GM18951 (cell line): ENCODE data around the gene ITGAE.

Experiments used
- POLR2A ChIP-seq: IDR thresholded peaks from 4 replicates; pipeline ENCODE4 v1.6.1; 2011; ENCODE audit warnings: mild to moderate bottlenecking; ENCODE audit not compliant: insufficient read length, insufficient read depth; ENCODE audit errors: extremely low read depth
- in situ Hi-C: fragments of 300-500 bp; cut with MboI; formaldehyde crosslinking; loops from one replicate; pipeline ENCODE4 v1.12.0; 2022; ENCODE audit warnings: low sequenced_read_pairs, mixed read lengths, inconsistent platforms; ENCODE audit not compliant: unreplicated experiment

Gene ITGAE

DNA sequence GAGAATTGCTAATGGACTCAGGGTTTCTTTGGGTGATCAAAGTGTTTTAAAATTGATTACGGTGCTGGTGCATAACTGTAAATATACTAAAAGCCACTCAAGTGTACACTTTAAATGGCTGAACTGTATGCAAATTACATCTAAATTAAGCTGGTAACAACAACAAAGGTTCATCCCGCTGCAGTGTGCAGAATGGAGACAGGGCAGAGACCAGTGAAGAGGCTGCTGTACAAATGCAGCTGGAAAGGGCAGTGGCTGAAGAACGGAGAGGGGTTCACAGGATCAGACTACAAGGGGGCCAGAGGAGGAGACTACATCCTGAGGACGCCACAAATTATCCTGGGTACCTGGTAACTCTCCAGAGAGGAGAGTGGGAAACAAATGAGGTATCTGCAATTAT lies 9.0 kb upstream of the ITGAE start:
- in situ Hi-C loops = no loop called here

DNA sequence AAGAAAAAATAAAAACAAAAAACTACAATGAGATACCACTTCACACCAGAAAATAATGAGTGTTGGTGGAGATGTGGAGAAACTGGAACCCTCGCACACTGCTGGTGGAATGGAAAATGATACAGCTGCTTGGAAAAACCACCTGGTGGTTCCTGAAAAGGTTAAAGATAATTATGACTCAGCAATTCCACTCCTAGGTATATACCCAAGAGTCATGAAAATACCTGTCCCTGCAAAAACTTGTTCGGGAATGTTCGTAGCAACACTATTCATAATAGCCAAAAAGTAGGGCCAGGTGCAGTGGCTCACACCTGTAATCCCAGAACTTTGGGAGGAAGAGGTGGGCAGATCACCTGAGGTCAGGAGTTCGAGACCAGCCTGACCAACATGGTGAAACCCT lies 8.1 kb upstream of the ITGAE start:
- in situ Hi-C loops = no loop called here
- no peak for TF ChIP-seq POLR2A

More for the DNA sequence above, 9.0 kb upstream of the ITGAE start:
- TF ChIP-seq POLR2A = no peak

DNA sequence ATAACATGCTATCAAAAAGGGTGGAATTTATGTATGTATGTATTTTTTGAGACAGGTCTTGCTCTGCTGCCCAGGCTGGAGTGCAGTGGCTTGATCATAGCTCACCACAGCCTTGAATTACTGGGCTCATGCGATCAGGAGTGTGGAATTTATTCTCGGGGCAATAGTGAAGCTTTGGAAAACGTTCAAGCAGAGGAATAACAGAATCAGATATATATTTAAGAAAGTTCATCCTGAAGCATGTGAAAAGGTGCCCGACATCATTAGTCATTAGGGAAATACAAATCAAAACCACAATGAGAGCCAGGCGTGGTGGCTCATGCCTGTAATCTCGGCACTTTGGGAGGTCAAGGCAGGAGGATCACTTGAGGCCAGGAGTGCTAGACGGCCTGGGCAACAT lies 7.7 kb upstream of the ITGAE start:
- TF ChIP-seq POLR2A = no peak
- in situ Hi-C loops = no loop called here

DNA sequence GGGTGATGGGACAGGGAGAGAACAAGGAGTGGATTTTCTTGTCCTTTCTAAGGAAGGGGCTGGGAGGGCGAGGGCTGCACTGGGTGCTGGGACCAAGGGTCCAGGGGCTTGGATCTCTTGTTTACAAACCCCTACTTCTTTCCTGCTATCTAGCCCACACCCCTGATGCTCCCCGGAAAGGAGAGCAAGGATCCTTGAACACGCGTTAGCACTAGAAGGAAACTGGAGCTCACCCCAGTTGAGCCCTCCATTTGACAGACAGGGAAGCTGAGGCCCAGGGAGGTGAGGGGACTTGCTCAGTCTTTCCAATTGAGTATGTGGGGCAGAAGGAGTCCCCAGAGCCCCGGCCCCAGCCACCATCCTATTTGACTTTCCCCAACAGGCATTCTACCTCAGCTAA lies 4.6 kb upstream of the ITGAE start:
- in situ Hi-C loops = no loop called here

DNA sequence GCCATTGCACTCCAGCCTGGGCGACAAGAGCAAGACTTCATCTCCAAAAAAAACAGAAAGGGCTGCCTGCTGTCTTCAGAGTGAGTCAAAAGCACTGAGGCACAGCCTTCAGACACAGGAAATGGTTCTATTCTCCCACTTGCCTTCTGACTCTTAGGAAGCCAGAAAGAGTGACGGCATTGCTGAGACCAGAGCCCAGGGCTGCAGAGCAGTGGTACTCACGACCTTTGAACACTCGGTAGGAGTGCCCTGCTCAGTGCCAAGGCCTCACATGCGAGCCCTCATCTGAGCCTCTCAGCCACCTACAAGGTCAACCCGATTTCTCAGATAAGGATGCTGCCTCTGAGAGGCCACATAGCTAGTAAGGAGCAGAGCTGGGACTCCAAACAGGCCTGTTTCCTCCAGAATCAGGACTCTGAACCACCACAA lies 3.5 kb upstream of the ITGAE start:
- in situ Hi-C loops = no loop called here
- no peak for TF ChIP-seq POLR2A

More for the DNA sequence above, 4.6 kb upstream of the ITGAE start:
- no peak for TF ChIP-seq POLR2A

DNA sequence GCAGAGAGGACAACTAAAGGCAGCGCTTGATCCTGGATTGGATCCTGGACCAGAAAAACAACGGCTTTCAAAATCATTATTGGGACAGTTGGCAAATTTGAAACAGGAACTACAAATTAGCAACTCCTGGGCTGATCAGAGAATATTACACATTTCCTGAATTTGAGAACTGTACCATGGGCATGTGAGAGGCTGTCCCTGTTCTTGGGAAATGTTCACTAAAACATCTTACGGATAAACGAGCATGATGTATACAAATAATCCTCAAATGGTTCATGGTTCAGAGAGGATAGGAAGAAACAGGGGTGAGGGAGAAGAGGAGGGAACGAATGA lies 2.3 kb upstream of the ITGAE start:
- in situ Hi-C loops = no loop called here
- TF ChIP-seq POLR2A = no peak

DNA sequence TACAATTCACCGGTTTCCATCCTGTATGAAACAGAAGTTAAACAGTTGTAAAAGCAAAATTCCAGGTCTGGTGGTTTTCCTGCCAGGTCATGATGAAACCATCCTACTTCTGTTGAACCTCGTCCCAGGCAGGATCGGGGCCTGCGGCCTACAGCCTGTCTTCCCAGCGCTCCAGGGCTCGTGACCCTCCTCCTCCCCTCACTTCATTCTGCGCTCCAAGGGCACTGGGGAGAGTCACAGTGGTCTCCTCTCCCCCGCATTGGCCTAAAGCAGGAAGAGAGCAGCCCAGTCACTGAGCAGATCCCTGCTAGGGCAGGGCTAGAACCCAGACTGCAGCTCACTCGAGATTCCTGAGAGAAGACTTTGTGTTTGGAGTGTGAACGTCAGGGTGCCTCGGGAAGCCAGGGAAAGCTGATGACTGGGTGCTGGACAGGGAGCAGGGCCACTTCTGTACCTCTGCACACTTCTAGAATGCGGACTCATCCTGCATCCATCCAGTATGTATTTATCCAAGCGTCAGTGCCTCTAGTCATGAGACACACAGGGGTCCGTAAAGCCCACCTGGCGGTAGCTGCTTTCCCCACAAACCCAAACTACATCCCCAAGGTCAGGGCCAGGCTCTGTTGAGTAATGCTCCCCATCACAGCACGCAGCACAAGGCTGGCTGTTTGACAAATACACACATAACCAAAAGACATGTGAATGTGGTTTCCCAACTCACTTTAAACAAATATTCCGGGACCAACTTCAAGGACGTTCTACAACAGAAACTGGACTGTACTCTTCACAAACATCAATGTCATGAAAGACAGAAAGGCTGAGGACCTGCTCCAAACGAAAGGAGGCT lies 1.7 kb upstream of the ITGAE start:
- in situ Hi-C loops = no loop called here
- TF ChIP-seq POLR2A = no peak

DNA sequence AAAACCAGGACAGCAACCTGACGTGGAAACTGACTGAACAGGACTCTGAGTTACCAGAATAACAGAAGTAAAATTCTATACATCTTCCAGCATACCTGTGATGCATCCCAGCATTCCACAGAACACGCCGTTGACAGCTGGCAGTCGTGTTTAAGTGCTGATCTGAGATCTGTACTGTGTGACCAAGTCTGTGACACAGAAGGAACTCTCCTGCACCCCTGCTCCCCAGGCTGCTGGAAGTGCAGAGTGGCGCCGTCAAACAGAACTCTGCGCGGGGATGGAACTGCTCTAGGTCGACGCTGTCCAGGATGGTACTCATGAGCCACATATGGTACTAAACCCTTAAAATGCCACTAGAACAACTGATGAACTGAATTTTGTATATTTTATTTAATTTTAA lies 804 bp upstream of the ITGAE start:
- in situ Hi-C loops = no loop called here
- no peak for TF ChIP-seq POLR2A

DNA sequence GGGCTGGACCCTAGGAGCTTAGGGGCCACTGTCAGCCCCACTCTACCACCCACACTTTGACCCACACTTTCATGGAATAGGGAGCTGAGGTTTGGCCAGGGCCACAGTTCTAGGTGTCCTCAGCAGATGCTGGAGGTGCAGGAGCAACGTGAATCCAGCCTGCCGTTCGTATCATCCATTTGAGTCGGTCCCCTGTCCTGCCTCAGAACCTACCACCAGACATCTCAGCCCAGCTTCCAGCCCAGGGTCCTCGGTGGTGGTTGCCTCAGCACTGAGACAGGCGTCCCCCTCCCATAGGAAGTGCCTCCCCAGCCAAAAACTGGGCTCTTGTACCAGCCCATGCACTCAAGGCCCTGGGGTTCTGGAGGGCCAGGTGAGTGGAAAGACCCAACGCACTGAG lies 359 bp upstream of the ITGAE start:
- TF ChIP-seq POLR2A = no peak
- in situ Hi-C loops = no loop called here

DNA sequence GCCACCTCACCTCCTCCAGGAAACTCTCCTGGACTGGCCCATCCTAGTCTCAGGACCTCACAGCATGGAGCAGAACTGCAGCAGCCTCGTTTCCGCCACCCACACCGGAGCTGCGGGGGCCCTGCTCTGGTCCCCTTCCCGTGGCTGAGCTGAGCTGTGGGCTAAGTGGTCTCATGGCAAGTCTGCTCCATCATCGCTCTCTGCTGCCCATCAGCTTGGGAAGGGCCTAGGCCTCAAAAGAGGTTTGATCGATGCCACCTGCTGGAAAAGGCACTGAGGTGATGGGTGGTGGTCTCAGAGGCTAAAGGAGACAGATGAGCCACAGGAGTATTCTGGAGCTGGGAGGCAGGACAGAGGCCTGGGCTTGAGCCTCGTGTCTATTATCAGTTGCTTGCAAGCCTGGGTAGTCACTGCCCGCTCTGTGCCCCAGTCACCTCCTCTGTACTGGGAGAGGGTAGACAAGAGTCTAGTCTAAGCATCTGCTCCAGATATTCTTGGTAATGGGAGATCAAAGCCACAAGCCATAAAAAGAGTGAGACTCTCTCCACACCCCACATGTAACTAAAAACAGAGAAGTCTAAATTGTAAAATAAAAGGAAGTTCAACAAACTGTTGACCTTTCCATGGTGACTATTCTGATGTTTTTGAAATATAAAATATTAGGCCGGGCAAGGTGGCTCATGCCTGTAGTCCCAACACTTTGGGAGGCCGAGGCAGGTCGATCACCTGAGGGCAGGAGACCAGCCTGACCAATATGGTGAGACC lies 1.6 kb downstream of the ITGAE start:
- in situ Hi-C loops = no loop called here
- TF ChIP-seq POLR2A = no peak

DNA sequence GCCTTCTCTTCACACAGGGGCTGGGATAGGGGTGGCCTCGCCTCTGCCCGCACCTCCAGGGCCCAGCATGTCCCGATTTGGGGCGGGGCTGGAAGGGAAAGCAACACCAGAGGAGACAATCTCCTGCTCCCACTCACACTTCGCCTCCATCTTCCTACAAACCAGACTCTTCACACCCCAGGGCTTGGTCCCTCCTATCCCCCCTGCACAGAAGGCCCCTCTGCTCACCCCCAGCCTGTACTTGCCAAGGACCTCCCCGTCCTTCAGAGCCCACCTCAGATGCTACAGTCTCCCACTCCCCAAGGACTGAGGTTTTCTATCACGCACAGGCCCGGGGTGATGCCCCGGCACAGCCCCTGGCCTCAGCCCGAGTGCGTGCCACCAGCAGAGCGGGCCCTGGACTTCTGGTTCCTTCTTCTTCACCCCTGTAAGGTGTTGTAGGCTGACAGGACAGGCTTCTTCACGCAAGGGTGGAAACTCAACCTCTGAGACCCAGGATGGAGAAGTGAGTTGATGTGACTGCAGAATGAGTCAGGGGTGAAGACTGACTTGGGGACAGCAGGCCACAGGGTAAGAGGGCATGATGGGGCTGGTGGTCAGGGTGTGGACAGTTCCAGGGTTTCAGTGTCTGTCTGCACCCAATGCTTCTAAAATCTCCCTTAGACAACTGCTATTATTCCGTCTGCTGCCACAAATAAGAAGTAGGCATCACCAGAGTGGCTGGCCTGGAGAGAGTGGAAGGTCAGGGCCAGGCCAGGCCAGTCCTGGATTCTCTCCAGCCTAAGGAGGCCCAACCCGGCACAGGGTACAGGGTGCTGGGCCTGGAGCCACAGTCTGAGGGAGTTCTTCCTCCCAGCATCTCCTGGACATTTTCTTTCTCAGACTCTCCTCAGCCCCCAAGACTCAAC lies 2.5 kb downstream of the ITGAE start:
- in situ Hi-C loops = no loop called here
- no peak for TF ChIP-seq POLR2A

DNA sequence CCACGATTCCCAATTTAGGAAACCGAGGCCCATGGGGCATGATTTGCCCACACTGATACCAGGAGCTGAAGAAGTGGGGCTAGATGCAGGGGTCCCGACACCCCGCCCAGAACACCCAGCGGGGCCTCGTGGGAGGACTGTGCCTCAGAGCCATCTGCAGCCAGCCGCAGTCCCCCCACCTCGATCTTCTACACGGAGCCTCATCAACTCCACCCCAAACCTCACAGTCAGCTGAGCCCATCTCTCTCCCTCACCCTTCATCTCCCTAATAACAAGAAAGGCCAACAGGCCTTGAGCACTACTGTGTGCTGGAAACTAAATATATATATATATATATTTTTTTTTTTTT lies 4.2 kb downstream of the ITGAE start:
- TF ChIP-seq POLR2A = no peak
- in situ Hi-C loops = no loop called here

DNA sequence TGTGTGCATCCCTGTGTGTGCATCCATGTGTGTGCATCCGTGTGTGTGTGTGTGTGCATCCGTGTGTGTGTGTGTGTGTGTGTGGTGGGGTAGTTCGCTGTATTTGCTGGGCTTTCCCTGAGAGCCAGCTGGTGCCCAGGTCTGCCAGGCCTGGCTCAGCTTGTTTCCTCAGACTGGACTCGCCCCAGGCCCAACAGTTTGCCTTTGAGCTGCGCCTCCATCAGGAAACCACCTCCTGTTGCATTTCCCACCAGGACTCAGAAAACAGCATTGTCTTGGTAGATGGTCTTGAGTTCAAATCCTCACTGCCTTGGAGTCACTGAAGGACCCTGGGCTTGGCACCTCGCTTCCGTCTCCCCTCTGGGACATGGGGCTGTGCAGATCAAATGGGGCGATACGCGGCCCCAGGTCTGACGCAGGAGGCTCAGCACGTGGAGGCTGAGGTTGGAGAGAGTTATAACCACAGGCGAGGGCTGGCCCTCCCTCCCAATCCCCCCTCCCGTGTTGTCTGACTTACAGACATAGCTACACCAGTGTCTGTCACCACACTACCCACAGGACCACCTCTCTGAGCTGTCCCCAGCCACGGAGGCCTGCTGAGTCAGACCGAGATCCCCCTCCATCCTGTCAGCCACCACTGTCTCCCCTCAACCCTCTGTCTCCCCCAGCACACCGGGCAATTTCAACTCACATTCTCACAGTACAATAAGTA lies 4.7 kb downstream of the ITGAE start:
- TF ChIP-seq POLR2A = no peak
- in situ Hi-C loops = no loop called here
